Lower lobe of right lung (tissue), 2 donors: ENCODE data around the gene RAB5A. TPM values are rescaled to one million over a fixed set of nuclear protein-coding genes. Genes with fewer than 3 reads are reported as not detected.
"Not testable (repeated sequence)": the region's sequence is repeated elsewhere in the genome, so short reads cannot be mapped to it uniquely, and the experiment has no call there.

Experiments
- ATAC-seq, 2 donors: fragments of 200-7000 bp; cut with Tn5 transposase; one replicate each; pipeline ENCODE4 v1.9.1; 2020 to 2022; ENCODE audit warnings: mild to moderate bottlenecking in 2 of 2, moderate library complexity in 2 of 2
- DNase-seq: peaks from one replicate; pipeline ENCODE4 v3.0.0-alpha.2; 2020
- H3K27ac ChIP-seq: fragments of 200-600 bp; one replicate; pipeline ENCODE4 v1.8.0; 2022
- H3K27me3 ChIP-seq: fragments of 200-600 bp; one replicate; pipeline ENCODE4 v1.8.0; 2022; ENCODE audit warnings: low read depth
- H3K36me3 ChIP-seq: fragments of 200-600 bp; one replicate; pipeline ENCODE4 v1.8.0; 2022; ENCODE audit warnings: mild to moderate bottlenecking
- H3K4me1 ChIP-seq: fragments of 200-600 bp; one replicate; pipeline ENCODE4 v1.8.0; 2022
- H3K4me3 ChIP-seq: fragments of 200-600 bp; one replicate; pipeline ENCODE4 v1.8.0; 2022; ENCODE audit warnings: mild to moderate bottlenecking
- H3K9me3 ChIP-seq: fragments of 200-600 bp; one replicate; pipeline ENCODE4 v1.8.0; 2022
- CTCF ChIP-seq: fragments of 200-600 bp; IDR thresholded peaks from one replicate; pipeline ENCODE4 v1.8.0; 2022; ENCODE audit warnings: antibody characterized with exemption, mild to moderate bottlenecking
- intact Hi-C: fragments of 100-400 bp; cut with DNase I; formaldehyde crosslinking; loops from one replicate; pipeline ENCODE4 v1.11.0; 2022
- total RNA-seq: library from RNA; stranded (reverse); fragmentation: NEBNext Ultra II Directional; extraction: Animal tissue kit (Norgen Biotek cat#: 25700); gene quantifications from one replicate; pipeline ENCODE4 v1.2.1, GENCODE V29; 2021
- donor health status: DM: no; HTN: yes; CAD: no; lungs with severe emphysema.

Gene RAB5A
- total RNA-seq, 1 donor from 2014 or later: 68.9 TPM

GRCh38 chr3:19948226-19948591 lies 1.3 kb downstream of the RAB5A start:
- Histone ChIP-seq H3K27ac (peak overlapping the region; percentile 98), H3K36me3 (peaks cover 24% of the 10 kb centered on the region), H3K9me3 (no peaks in the 10 kb centered on the region), H3K27me3 (no peaks in the 10 kb centered on the region), H3K4me3 (peak overlapping the region; percentile 95), H3K4me1 (peaks cover 58% of the 10 kb centered on the region)
- no peak for TF ChIP-seq CTCF
- intact Hi-C loops: no loop called here
- DNase-seq (no peak), ATAC-seq (no peak)

GRCh38 chr3:19950316-19950715 lies 3.4 kb downstream of the RAB5A start:
- ATAC-seq (no peak), DNase-seq (no peak)
- Histone ChIP-seq H3K4me3 (no peak overlapping the region), H3K27me3 (no peaks in the 10 kb centered on the region), H3K36me3 (peaks cover 44% of the 10 kb centered on the region), H3K9me3 (no peaks in the 10 kb centered on the region), H3K4me1 (peaks cover 62% of the 10 kb centered on the region), H3K27ac (no peak overlapping the region)
- TF ChIP-seq CTCF: no peak
- intact Hi-C loops: no loop called here

- DNase-seq (no peak), ATAC-seq (no peak)
- TF ChIP-seq CTCF: no peak
- Histone ChIP-seq H3K4me1 (peaks cover 58% of the 10 kb centered on the region), H3K4me3 (no peak overlapping the region), H3K27ac (no peak overlapping the region), H3K9me3 (no peaks in the 10 kb centered on the region), H3K27me3 (no peaks in the 10 kb centered on the region), H3K36me3 (peaks cover 58% of the 10 kb centered on the region)
- intact Hi-C loops: no loop called here
These were observed 7.8 kb downstream of the RAB5A start for GRCh38 chr3:19954676-19955075.

GRCh38 chr3:19957354-19957753 lies 10.5 kb downstream of the RAB5A start:
- ATAC-seq, DNase-seq, H3K27me3 ChIP-seq, intact Hi-C loops, H3K4me3 ChIP-seq, H3K9me3 ChIP-seq, H3K27ac ChIP-seq: not testable (repeated sequence)
- H3K4me1 ChIP-seq: peaks cover 49% of the 10 kb centered on the region
- peaks cover 47% of the 10 kb centered on the region for H3K36me3 ChIP-seq

GRCh38 chr3:19959505-19959904 lies 12.6 kb downstream of the RAB5A start:
- H3K36me3 ChIP-seq: peaks cover 27% of the 10 kb centered on the region
- intact Hi-C loops: no loop called here
- no peak for DNase-seq
- ATAC-seq: no peak
- H3K27me3 ChIP-seq: no peaks in the 10 kb centered on the region
- no peaks in the 10 kb centered on the region for H3K9me3 ChIP-seq
- peaks cover 38% of the 10 kb centered on the region for H3K4me1 ChIP-seq
- H3K4me3 ChIP-seq: no peak overlapping the region
- no peak overlapping the region for H3K27ac ChIP-seq
- no peak for TF ChIP-seq CTCF

GRCh38 chr3:19960696-19961095 lies 13.8 kb downstream of the RAB5A start:
- ATAC-seq (no peak), DNase-seq (no peak)
- no peak overlapping the region for H3K27ac ChIP-seq
- H3K9me3 ChIP-seq: no peaks in the 10 kb centered on the region
- peaks cover 15% of the 10 kb centered on the region for H3K36me3 ChIP-seq
- peaks cover 44% of the 10 kb centered on the region for H3K4me1 ChIP-seq
- no peak overlapping the region for H3K4me3 ChIP-seq
- no peak for TF ChIP-seq CTCF
- no peaks in the 10 kb centered on the region for H3K27me3 ChIP-seq
- intact Hi-C loops: no loop called here
